GM21529 (cell line): Measurements from ENCODE around the gene FBXO17.

Experiments
- ATAC-seq: cut with Tn5 transposase; IDR thresholded peaks from one replicate; pipeline ENCODE4 v1.9.1; 2021; ENCODE audit not compliant: unreplicated experiment

The FBXO17 gene

GRCh38 chr19:38894968-38895367 lies 80.6 kb downstream of the FBXO17 start:
- ATAC-seq: no peak

GRCh38 chr19:38893341-38893771 lies 82.2 kb downstream of the FBXO17 start:
- ATAC-seq: no peak

GRCh38 chr19:38892841-38893240 lies 82.7 kb downstream of the FBXO17 start:
- ATAC-seq: no peak

GRCh38 chr19:38891771-38892170 lies 83.8 kb downstream of the FBXO17 start:
- ATAC-seq: no peak
